CD14-positive monocyte (primary cell): Measurements from ENCODE around the gene TMEM63C. TPM values are rescaled to one million over a fixed set of nuclear protein-coding genes. Genes with fewer than 3 reads are reported as not detected.

Experiments
- DNase-seq, 3 donors: peaks; one replicate each; pipeline ENCODE4 v3.0.0-alpha.2; 2011 to 2022
- H2AFZ ChIP-seq: 2 replicates; pipeline ENCODE4 v1.6.0; 2012; ENCODE audit warnings: mild to moderate bottlenecking, low read depth, low read length, inconsistent platforms; ENCODE audit not compliant: insufficient read depth, poor library complexity, severe bottlenecking
- H3K27ac ChIP-seq, 2 donors: 1 replicate in 1 of 2; 2 replicates in 1 of 2; pipeline ENCODE4 v1.5.1; 2012 to 2013; ENCODE audit warnings: low read length in 2 of 2, control low read depth in 1 of 2, inconsistent platforms in 1 of 2, low read depth in 1 of 2, mild to moderate bottlenecking in 1 of 2
- H3K27me3 ChIP-seq, 2 donors: one replicate each; pipeline versions ENCODE4 v1.6.0 to v1.6.1; 2011 to 2013; ENCODE audit warnings: low read length in 2 of 2; ENCODE audit not compliant: control insufficient read depth in 2 of 2, insufficient read depth in 2 of 2
- H3K36me3 ChIP-seq, 2 donors: replicated peaks in 1 of 2; 1 replicate in 1 of 2; 2 replicates in 1 of 2; pipeline versions ENCODE4 v1.5.1 to v1.6.1; 2012 to 2013; ENCODE audit warnings: low read length in 2 of 2, control low read depth in 1 of 2, inconsistent platforms in 1 of 2, mild to moderate bottlenecking in 1 of 2; ENCODE audit not compliant: insufficient read depth in 2 of 2, control insufficient read depth in 1 of 2
- H3K4me1 ChIP-seq, 2 donors: 1 replicate in 1 of 2; 2 replicates in 1 of 2; pipeline versions ENCODE4 v1.5.1 to v1.6.1; 2012 to 2013; ENCODE audit warnings: low read length in 2 of 2, control low read depth in 1 of 2, inconsistent platforms in 1 of 2, mild to moderate bottlenecking in 1 of 2, moderate library complexity in 1 of 2; ENCODE audit not compliant: insufficient read depth in 2 of 2, control insufficient read depth in 1 of 2
- H3K4me2 ChIP-seq: replicated peaks from 2 replicates; pipeline ENCODE3; 2012; ENCODE audit warnings: low read length, moderate library complexity, mild to moderate bottlenecking; ENCODE audit not compliant: poor library complexity, severe bottlenecking; ENCODE audit errors: extremely low read depth
- H3K4me3 ChIP-seq, 3 experiments: fragments of 200-600 bp in 1 of 3; sonication (generic) in 1 of 3; replicated peaks in 1 of 3; 1 replicate in 2 of 3; 2 replicates in 1 of 3; pipeline ENCODE4 v1.5.1; 2011 to 2013; ENCODE audit warnings: low read length in 3 of 3, mild to moderate bottlenecking in 3 of 3, control low read depth in 2 of 3, low read depth in 2 of 3, inconsistent platforms in 1 of 3, moderate library complexity in 1 of 3
- H3K79me2 ChIP-seq: 2 replicates; pipeline ENCODE4 v1.6.0; 2012; ENCODE audit warnings: mild to moderate bottlenecking, control low read depth, inconsistent platforms, low read length, moderate library complexity; ENCODE audit not compliant: insufficient read depth
- H3K9ac ChIP-seq: 2 replicates; pipeline ENCODE4 v1.6.0; 2017; ENCODE audit warnings: low read length, mild to moderate bottlenecking; ENCODE audit not compliant: insufficient read depth, poor library complexity, severe bottlenecking
- H3K9me3 ChIP-seq, 2 donors: replicated peaks in 1 of 2; 1 replicate in 1 of 2; 2 replicates in 1 of 2; pipeline versions ENCODE4 v1.5.1 to v1.6.1; 2012 to 2013; ENCODE audit warnings: low read length in 2 of 2, control low read depth in 1 of 2; ENCODE audit not compliant: control insufficient read depth in 1 of 2, insufficient read depth in 1 of 2
- H4K20me1 ChIP-seq: 2 replicates; pipeline ENCODE4 v1.6.0; 2012; ENCODE audit warnings: mild to moderate bottlenecking, low read length, control low read depth, moderate library complexity; ENCODE audit not compliant: insufficient read depth
- H3K27ac Mint-ChIP-seq, 7 donors: one replicate each; pipeline ENCODE4 v1.8.0; 2020; ENCODE audit warnings: mild to moderate bottlenecking in 7 of 7, mixed read lengths in 7 of 7, moderate library complexity in 6 of 7, inconsistent platforms in 2 of 7
- H3K27me3 Mint-ChIP-seq, 3 donors: one replicate each; pipeline ENCODE4 v1.8.0; 2021 to 2022; ENCODE audit warnings: low read depth in 3 of 3, mild to moderate bottlenecking in 3 of 3, mixed read lengths in 3 of 3, moderate library complexity in 3 of 3, inconsistent platforms in 1 of 3
- H3K36me3 Mint-ChIP-seq, 2 donors: one replicate each; pipeline ENCODE4 v1.8.0; 2020; ENCODE audit warnings: mixed read lengths in 2 of 2, inconsistent platforms in 1 of 2, mild to moderate bottlenecking in 1 of 2
- H3K4me1 Mint-ChIP-seq: one replicate; pipeline ENCODE4 v1.8.0; 2020; ENCODE audit warnings: mild to moderate bottlenecking, mixed read lengths
- H3K4me3 Mint-ChIP-seq, 2 donors: one replicate each; pipeline ENCODE4 v1.8.0; 2020; ENCODE audit warnings: mild to moderate bottlenecking in 2 of 2, mixed read lengths in 2 of 2, moderate library complexity in 1 of 2
- H3K9me3 Mint-ChIP-seq, 7 donors: one replicate each; pipeline ENCODE4 v1.8.0; 2020 to 2022; ENCODE audit warnings: mixed read lengths in 7 of 7, mild to moderate bottlenecking in 6 of 7, moderate library complexity in 6 of 7, inconsistent platforms in 2 of 7
- CTCF ChIP-seq: fragments of 200-600 bp; IDR thresholded peaks from one replicate; pipeline ENCODE4 v1.8.0; 2022; ENCODE audit warnings: antibody characterized with exemption, mild to moderate bottlenecking
- whole genome bisulfite sequencing: methylation state at CpG from one replicate; pipeline ENCODE4 v1.1.5; 2013; ENCODE audit warnings: missing lambda C conversion rate; ENCODE audit not compliant: insufficient coverage; 5-methylcytosine and 5-hydroxymethylcytosine counted together
- intact Hi-C, 2 donors: fragments of 100-400 bp; cut with micrococcal nuclease; formaldehyde crosslinking; loops; one replicate each; pipeline versions ENCODE4 v1.15.0 to v1.15.1; 2023
- polyA plus RNA-seq, 3 donors: library from polyadenylated mRNA; depleted of rRNA in 1 of 3; unstranded in 2 of 3; stranded (reverse) in 1 of 3; fragments of 300-500 nt in 2 of 3; fragments of >200 nt in 1 of 3; fragmentation: Illumina TruSeq in 2 of 3; gene quantifications; 1 replicate in 2 of 3; 2 replicates in 1 of 3; pipeline ENCODE4 v1.2.3, GENCODE V29; 2012 to 2021

The TMEM63C gene
- polyA plus RNA-seq, 3 donors = 0.78 to 4.4 TPM; not detected in 1

GRCh38 chr14:77187649-77188012, 6.0 kb downstream of the TMEM63C start:
- Histone ChIP-seq H2AFZ (no peak overlapping the region), H3K27me3 (peaks cover 0 to 3% of the 10 kb centered on the region in 2 donors), H3K4me3 (no peak overlapping the region), H3K4me2 (no peak overlapping the region), H3K36me3 (no peaks in the 10 kb centered on the region), H3K4me1 (peaks cover 27 to 35% of the 10 kb centered on the region in 2 donors), H3K79me2 (no peaks in the 10 kb centered on the region), H3K27ac (no peak overlapping the region), H3K9ac (no peak overlapping the region), H4K20me1 (no peaks in the 10 kb centered on the region), H3K9me3 (no peaks in the 10 kb centered on the region)
- 81% methylated on average over 2 of the region's 3 CpGs for WGBS
- H3K9me3 Mint-ChIP-seq = peaks cover 0 to 1% (median 0%) of the 10 kb centered on the region in 7 donors
- H3K27ac Mint-ChIP-seq = no peak overlapping the region
- intact Hi-C loops = no loop called here
- no peak for TF ChIP-seq CTCF
- peaks cover 38% of the 10 kb centered on the region for H3K4me1 Mint-ChIP-seq
- H3K27me3 Mint-ChIP-seq = peaks cover 9 to 20% (median 10%) of the 10 kb centered on the region in 3 donors
- H3K36me3 Mint-ChIP-seq = no peaks in the 10 kb centered on the region
- H3K4me3 Mint-ChIP-seq = no peak overlapping the region
- DNase-seq = no peak

- H3K36me3 ChIP-seq = no peaks in the 10 kb centered on the region
- H3K4me2 ChIP-seq = no peak overlapping the region
- H3K9ac ChIP-seq = no peak overlapping the region
- intact Hi-C loops = no loop called here
- no peak for TF ChIP-seq CTCF
- DNase-seq = no peak
- no peaks in the 10 kb centered on the region for H4K20me1 ChIP-seq
- peaks cover 0 to 3% of the 10 kb centered on the region in 2 donors for H3K27me3 ChIP-seq
- no peak overlapping the region for H3K27ac Mint-ChIP-seq
- no peak overlapping the region for H3K4me3 Mint-ChIP-seq
- WGBS = 100% methylated on average over 1 of the region's 4 CpGs
- no peaks in the 10 kb centered on the region for H3K9me3 ChIP-seq
- peaks cover 0 to 1% (median 0%) of the 10 kb centered on the region in 7 donors for H3K9me3 Mint-ChIP-seq
- H3K27ac ChIP-seq = no peak overlapping the region
- H3K4me3 ChIP-seq = no peak overlapping the region
- peaks cover 6 to 13% (median 6%) of the 10 kb centered on the region in 3 donors for H3K27me3 Mint-ChIP-seq
- peaks cover 13 to 23% of the 10 kb centered on the region in 2 donors for H3K4me1 ChIP-seq
- no peaks in the 10 kb centered on the region for H3K36me3 Mint-ChIP-seq
- peaks cover 28% of the 10 kb centered on the region for H3K4me1 Mint-ChIP-seq
- no peak overlapping the region for H2AFZ ChIP-seq
- H3K79me2 ChIP-seq = no peaks in the 10 kb centered on the region
Measured at GRCh38 chr14:77189479-77189878, 7.9 kb downstream of the TMEM63C start.
